KMS-11 (cell line): ENCODE data around the gene MRGPRD.

Experiments used
- H2AFZ ChIP-seq: fragments of 200-600 bp; sonication (generic); 2 replicates; pipeline ENCODE4 v1.6.1; 2016; ENCODE audit warnings: antibody characterized with exemption, mixed run types, low read depth
- H3K27ac ChIP-seq: fragments of 200-600 bp; sonication (generic); 2 replicates; pipeline ENCODE4 v1.6.1; 2016; ENCODE audit warnings: mild to moderate bottlenecking, mixed run types
- H3K27me3 ChIP-seq: fragments of 200-600 bp; sonication (generic); 2 replicates; pipeline ENCODE4 v1.6.1; 2017; ENCODE audit warnings: mild to moderate bottlenecking, low read depth, mixed run types, moderate library complexity; ENCODE audit not compliant: insufficient read depth
- H3K36me3 ChIP-seq: fragments of 200-600 bp; sonication (generic); 2 replicates; pipeline ENCODE4 v1.6.1; 2017; ENCODE audit warnings: mild to moderate bottlenecking, mixed run types; ENCODE audit not compliant: insufficient read depth
- H3K4me1 ChIP-seq: fragments of 200-600 bp; sonication (generic); 2 replicates; pipeline ENCODE4 v1.6.1; 2016; ENCODE audit warnings: mild to moderate bottlenecking, low read depth, mixed run types; ENCODE audit not compliant: poor library complexity, severe bottlenecking
- H3K4me2 ChIP-seq: fragments of 200-600 bp; sonication (generic); 2 replicates; pipeline ENCODE4 v1.7.0; 2016; ENCODE audit warnings: mild to moderate bottlenecking, mixed run types
- H3K4me3 ChIP-seq: fragments of 200-600 bp; sonication (generic); IDR thresholded peaks from 2 replicates; pipeline ENCODE4 v1.6.1; 2017; ENCODE audit warnings: low read depth, low read length, mixed read lengths; ENCODE audit not compliant: insufficient read depth
- H3K79me2 ChIP-seq: fragments of 200-600 bp; sonication (generic); 2 replicates; pipeline ENCODE4 v1.6.1; 2016; ENCODE audit warnings: low read depth, mixed run types; ENCODE audit not compliant: insufficient read depth
- H3K9ac ChIP-seq: fragments of 200-600 bp; sonication (generic); 2 replicates; pipeline ENCODE4 v1.6.1; 2016; ENCODE audit warnings: mild to moderate bottlenecking, mixed run types
- H4K20me1 ChIP-seq: fragments of 200-600 bp; sonication (generic); 2 replicates; pipeline ENCODE4 v1.6.1; 2016; ENCODE audit warnings: mild to moderate bottlenecking, mixed run types; ENCODE audit not compliant: insufficient read depth
- TF ChIP-seq, protein P1 (sequence below): fragments of 200-600 bp; sonication (generic); conservative IDR thresholded peaks from 2 replicates; pipeline ENCODE4 v1.6.1; 2017; ENCODE audit warnings: low read depth, mild to moderate bottlenecking, antibody characterized with exemption, low read length, moderate library complexity, mixed read lengths

The MRGPRD gene

DNA sequence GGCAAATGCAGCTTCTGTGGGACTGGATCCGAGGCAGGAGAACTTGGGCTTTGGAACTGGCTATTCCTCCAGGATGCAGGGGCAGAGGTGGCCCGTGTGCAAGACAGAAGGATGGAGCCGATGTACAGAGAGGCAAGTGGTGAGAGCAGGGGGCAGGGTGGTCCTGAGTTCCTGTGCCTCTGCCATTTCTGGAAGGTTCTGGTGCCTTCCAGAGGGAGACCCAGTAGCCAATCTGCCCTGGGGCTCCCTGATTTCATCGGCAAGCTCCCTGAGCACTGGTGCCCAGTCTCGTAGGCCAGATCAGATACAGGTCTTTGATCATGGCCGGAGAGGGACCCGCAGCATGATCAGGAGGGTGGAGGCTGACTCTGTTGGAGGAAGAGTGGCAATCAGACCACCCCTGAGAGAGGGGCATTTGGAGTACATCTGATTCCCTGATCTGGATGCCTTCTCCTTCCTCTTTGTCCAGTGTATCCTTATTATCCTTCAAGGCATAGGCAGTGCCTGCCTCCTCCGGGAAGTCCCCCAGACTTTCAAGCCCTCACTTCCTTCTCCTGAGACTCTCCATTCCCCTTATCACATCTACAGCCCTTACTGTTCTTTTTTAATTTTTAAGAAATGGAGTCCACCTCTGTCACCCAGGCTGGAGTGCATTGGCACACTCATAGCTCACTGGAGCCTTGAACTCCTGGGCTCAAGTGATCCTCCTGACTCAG, 9.7 kb downstream of the MRGPRD start:
- no peaks in the 10 kb centered on the region for H3K36me3 ChIP-seq
- H2AFZ ChIP-seq = no peak overlapping the region
- TF ChIP-seq, protein P1, sequence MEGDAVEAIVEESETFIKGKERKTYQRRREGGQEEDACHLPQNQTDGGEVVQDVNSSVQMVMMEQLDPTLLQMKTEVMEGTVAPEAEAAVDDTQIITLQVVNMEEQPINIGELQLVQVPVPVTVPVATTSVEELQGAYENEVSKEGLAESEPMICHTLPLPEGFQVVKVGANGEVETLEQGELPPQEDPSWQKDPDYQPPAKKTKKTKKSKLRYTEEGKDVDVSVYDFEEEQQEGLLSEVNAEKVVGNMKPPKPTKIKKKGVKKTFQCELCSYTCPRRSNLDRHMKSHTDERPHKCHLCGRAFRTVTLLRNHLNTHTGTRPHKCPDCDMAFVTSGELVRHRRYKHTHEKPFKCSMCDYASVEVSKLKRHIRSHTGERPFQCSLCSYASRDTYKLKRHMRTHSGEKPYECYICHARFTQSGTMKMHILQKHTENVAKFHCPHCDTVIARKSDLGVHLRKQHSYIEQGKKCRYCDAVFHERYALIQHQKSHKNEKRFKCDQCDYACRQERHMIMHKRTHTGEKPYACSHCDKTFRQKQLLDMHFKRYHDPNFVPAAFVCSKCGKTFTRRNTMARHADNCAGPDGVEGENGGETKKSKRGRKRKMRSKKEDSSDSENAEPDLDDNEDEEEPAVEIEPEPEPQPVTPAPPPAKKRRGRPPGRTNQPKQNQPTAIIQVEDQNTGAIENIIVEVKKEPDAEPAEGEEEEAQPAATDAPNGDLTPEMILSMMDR = no peak
- H3K4me3 ChIP-seq = no peak overlapping the region
- no peaks in the 10 kb centered on the region for H4K20me1 ChIP-seq
- no peak overlapping the region for H3K9ac ChIP-seq
- H3K27ac ChIP-seq = no peak overlapping the region
- no peaks in the 10 kb centered on the region for H3K79me2 ChIP-seq
- no peaks in the 10 kb centered on the region for H3K4me1 ChIP-seq
- peaks cover 21% of the 10 kb centered on the region; the same call in 1 of the 2 replicates for H3K27me3 ChIP-seq
- H3K4me2 ChIP-seq = no peak overlapping the region

DNA sequence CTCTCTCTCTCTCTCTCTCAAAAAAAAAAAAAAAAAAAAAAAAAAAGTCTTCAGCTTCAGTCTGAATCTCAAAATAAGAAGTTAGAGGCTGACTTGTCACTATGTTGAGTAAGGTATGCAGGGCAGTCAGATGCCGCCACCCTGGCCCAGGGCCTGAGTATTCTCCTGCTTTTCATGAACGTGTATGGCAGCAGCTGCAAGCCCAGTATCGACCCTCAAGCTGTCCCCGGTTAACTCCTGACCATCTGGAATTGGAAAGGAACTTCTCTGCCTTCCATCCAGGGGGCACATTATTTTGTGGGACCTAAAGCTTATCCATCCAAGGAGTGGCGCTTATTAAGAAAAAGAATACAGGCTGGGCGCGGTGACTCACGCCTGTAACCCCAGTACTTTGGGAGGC, 11.4 kb downstream of the MRGPRD start:
- Histone ChIP-seq H4K20me1 (no peaks in the 10 kb centered on the region), H3K4me1 (no peaks in the 10 kb centered on the region), H2AFZ (no peak overlapping the region), H3K36me3 (no peaks in the 10 kb centered on the region), H3K4me2 (no peak overlapping the region), H3K4me3 (no peak overlapping the region), H3K79me2 (no peaks in the 10 kb centered on the region), H3K27ac (no peak overlapping the region), H3K27me3 (peaks cover 25% of the 10 kb centered on the region; the same call in 1 of the 2 replicates), H3K9ac (no peak overlapping the region)
- TF ChIP-seq, protein P1 = no peak

DNA sequence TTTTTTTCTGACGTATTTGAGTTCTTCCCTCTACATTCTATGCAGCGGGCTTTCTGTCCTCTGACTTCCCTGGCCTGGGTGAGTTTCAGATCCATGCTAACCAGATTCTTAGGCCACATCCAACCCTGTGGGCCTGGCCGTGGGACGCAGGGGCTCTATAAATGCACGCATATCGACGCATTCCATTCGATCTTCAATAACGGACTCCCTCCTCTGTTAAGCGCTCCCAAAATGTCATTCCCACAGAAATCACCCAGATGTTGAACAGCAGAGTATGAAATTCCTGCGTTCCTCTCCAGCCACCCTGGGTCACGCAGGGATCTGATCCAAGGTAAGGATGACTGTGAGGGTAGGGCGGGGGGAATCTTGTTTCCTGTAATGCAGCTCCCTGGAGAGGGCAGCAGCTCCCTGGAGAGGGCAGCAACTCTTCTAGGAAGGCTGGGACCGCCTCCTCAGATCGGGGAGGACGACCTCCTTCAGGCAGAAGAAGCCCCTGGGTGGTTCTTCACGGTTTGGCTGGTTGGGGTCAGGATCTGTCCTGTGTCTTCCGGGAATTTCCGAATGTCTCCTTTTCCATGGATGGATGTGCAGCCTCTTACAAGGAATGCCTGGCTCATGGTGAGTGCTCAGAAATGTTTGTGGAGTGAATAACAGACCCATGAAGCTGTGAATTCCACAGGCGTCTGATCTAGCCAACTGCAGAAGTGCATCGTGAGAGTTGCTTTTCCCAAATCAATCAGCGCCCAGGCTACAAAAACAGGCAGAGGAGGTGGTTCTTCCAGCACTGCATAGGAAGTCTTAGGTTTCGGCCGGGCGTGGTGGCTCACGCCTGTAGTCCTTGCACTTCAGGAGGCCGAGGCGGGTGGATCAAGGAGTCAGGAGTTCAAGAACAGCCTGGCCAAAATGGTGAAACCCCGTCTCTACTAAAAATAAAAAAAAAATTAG, 12.2 kb downstream of the MRGPRD start:
- Histone ChIP-seq H3K27me3 (peaks cover 24% of the 10 kb centered on the region; the same call in 1 of the 2 replicates), H3K27ac (no peak overlapping the region), H3K9ac (no peak overlapping the region), H4K20me1 (no peaks in the 10 kb centered on the region), H3K79me2 (no peaks in the 10 kb centered on the region), H2AFZ (no peak overlapping the region), H3K4me1 (no peaks in the 10 kb centered on the region), H3K4me3 (no peak overlapping the region), H3K36me3 (no peaks in the 10 kb centered on the region), H3K4me2 (no peak overlapping the region)
- TF ChIP-seq, protein P1 = no peak

DNA sequence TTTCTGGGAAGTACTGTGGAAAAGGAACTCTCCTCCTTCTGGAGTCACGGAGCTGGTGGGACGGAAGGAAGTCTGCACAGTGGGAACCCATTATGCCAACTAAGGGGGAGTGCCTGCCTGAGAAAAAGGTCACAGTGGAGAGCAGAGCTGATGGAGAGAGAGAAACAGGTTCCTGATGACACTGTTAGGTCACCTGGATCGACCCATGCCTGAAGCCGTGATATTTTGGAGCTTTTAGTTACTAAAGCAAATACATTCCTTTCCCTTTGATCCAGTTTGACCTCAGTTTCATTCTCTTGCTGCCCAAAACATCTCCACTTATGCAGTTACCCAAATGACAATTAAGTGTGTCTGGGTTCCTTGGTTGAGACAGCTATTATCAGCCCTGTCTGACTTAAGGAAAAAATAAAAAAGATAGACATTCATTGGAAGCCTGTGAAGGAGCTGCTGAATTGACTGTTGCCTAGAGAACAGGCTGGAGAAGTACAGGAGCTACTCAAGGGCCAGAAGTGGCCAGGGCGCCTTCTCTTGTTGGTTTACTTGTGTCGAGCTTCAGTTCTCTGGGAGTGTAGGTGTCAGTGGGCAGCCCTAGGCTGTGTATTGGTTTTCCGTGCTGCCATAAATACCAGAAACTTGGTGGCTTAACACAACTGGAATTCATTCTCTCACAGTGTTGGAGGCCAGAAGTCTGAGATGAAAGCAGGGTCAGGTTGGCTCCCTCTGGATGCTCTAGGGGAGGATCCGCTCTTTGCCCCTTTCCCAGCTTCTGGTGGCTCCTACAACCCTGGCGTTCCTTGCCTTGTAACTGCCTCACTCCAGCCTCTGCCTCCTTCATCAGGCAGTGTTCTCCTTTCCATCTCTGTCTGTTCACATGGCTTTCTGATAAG, 13.6 kb downstream of the MRGPRD start:
- H2AFZ ChIP-seq = no peak overlapping the region
- TF ChIP-seq, protein P1 = no peak
- H3K4me2 ChIP-seq = no peak overlapping the region
- H3K27me3 ChIP-seq = peaks cover 17% of the 10 kb centered on the region; the same call in 1 of the 2 replicates
- H3K27ac ChIP-seq = no peak overlapping the region
- H3K4me1 ChIP-seq = no peaks in the 10 kb centered on the region
- no peaks in the 10 kb centered on the region for H3K36me3 ChIP-seq
- H3K79me2 ChIP-seq = no peaks in the 10 kb centered on the region
- no peaks in the 10 kb centered on the region for H4K20me1 ChIP-seq
- H3K4me3 ChIP-seq = no peak overlapping the region
- H3K9ac ChIP-seq = no peak overlapping the region
